ENCODE results near the gene ARMCX4. TPM values are rescaled to one million over a fixed set of nuclear protein-coding genes. Genes with fewer than 3 reads are reported as not detected.
"Not testable (repeated sequence)": the region's sequence is repeated elsewhere in the genome, so short reads cannot be mapped to it uniquely, and the experiment has no call there.

Gene ARMCX4
- 10 to 100 TPM; 19.0 to 24.6 (median 21.9) TPM for polyA plus RNA-seq (ENCODE audit: insufficient read length in 4 of 4)

- peak in 3 of 4 donors; percentile 16 to 31 (median 27) for DNase-seq (ENCODE audit: low read depth in 4 of 4, low spot score in 3 of 4)
Measured at GRCh38 chrX:101485212-101485949, at the start of gene ARMCX4. Gene ARMCX4, plus strand, starts transcription at chrX:101485456. Its CDS starts 3,134 bp downstream, at chrX:101488590.

DNA sequence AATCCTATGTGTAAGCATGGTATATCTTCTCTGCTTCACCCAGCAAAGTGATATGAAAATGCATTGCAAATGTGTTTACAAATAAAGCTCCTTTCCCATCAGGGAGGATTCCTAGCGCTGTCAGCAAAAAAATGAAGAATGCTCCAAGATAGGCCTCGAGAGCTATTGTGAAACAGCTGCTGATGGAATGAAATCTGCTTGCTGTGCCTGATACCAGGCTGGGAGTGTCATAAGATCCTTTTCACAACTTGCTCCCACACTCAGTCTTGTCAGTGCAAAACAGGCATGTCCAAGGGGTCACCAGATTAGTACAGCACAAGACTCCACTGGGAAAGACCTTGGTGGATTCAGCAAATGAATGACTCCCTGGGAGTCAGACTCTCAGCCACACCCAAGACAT is 43.2 kb upstream of the ARMCX4 start:
- no peak for DNase-seq (ENCODE audit: low read depth in 4 of 4, low spot score in 3 of 4)

DNA sequence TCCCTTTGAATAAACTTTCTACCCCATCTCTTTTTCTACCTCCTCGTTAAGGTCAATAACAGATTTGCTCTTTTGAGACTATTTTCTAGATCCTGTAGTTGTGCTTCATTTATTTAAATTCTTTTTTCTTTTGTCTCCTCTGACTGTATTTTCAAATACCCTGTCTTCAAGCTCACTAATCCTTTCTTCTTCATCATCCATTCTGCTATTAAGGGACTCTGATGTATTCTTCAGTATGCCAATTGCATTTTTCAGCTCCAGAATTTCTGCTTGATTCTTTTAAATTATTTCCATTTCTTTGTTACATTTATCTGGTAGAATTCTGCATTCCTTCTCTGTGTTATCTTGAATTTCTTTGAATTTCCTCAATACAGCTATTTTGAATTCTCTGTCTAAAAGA is 36.0 kb upstream of the ARMCX4 start:
- no peak for DNase-seq (ENCODE audit: low read depth in 4 of 4, low spot score in 3 of 4)

- DNase-seq (ENCODE audit: low read depth in 4 of 4, low spot score in 3 of 4) = no peak
Measured at GRCh38 chrX:101450085-101450484, 35.2 kb upstream of the ARMCX4 start.

DNA sequence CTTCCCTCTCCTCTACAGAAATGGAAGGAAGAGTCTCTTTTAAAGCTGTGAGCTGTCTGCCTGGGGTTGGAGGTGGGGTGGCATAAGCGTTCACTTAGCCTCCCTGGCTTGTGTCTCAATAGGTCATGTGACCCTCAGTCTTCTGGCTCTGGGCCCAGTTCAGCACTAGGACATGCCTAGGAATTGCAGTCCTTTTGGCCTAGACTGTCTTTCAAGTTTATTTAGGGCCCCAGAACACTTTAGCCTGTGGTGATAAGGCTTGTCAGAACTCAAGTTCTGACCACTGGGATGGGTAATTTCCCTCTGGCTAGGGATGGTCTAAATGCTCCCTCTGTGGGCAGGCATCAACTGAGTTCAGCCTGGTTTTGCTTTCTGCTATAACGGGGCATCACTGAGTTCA is 34.3 kb upstream of the ARMCX4 start:
- no peak for DNase-seq (ENCODE audit: low read depth in 4 of 4, low spot score in 3 of 4)

- DNase-seq (ENCODE audit: low read depth in 4 of 4, low spot score in 3 of 4) = no peak
Measured at GRCh38 chrX:101452056-101452455, 33.2 kb upstream of the ARMCX4 start.

GRCh38 chrX:101460669-101461068 is 24.6 kb upstream of the ARMCX4 start:
- no peak for DNase-seq (ENCODE audit: low read depth in 4 of 4, low spot score in 3 of 4)

GRCh38 chrX:101462892-101463291 is 22.4 kb upstream of the ARMCX4 start:
- no peak for DNase-seq (ENCODE audit: low read depth in 4 of 4, low spot score in 3 of 4)

DNA sequence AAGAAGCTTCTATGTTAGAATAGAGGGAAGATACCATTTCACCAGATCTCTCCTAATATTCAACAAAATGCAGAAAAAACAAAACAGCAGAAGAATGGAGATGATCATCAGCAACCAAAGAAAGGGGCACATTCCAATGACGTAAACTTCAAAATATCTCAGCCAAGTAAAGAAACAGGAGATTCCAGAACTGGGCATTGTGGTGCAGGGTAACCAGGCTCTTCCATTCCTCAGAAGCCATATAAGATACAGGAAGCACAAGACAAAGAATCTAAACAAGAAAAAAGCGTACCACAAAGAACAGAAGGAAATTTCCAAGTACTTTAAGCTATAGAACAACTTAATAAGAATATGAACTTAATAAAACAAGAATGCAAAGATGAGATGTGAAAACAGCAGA is 6.9 kb upstream of the ARMCX4 start:
- no peak for DNase-seq (ENCODE audit: low read depth in 4 of 4, low spot score in 3 of 4)

DNA sequence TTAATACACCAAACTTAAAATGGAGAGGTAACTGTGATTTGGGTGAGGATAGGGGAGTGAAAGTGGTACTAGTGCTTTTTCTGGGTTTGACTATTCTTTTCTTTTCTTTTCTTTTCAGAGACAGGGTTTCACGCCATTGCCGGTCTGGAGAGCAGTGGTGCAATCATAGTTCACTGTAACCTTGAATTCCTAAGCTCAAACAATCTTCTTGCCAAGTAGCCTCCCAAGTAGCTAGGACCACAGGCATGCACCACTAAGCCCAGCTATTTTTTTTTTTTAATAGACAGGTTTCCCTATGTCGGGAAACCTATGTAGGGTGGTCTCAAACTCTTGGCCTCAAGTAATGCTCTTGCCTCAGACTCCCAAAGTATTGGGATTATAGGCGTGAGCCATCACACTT is 3.0 kb upstream of the ARMCX4 start:
- no peak for DNase-seq (ENCODE audit: low read depth in 4 of 4, low spot score in 3 of 4)

GRCh38 chrX:101483705-101484104 is 1.6 kb upstream of the ARMCX4 start:
- DNase-seq (ENCODE audit: low read depth in 4 of 4, low spot score in 3 of 4) = no peak

GRCh38 chrX:101484135-101484534 is 1.1 kb upstream of the ARMCX4 start:
- DNase-seq (ENCODE audit: low read depth in 4 of 4, low spot score in 3 of 4) = no peak

DNA sequence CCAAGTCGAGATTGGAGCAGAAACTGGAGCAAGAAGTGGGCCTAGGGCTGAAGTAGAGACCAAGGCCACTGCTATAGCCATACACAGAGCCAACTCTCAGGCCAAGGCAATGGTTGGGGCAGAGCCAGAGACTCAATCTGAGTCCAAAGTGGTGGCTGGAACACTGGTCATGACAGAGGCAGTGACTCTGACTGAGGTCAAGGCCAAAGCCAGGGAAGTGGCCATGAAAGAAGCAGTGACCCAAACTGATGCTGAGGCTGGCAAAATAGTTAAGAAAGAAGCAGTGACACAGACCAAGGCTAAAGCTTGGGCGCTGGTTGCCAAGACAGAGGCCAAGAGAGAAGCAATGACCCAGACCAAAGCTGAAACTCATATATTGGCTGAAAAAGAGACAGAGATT is 3.5 kb downstream of the ARMCX4 start:
- DNase-seq (ENCODE audit: low read depth in 4 of 4, low spot score in 3 of 4) = no peak

DNA sequence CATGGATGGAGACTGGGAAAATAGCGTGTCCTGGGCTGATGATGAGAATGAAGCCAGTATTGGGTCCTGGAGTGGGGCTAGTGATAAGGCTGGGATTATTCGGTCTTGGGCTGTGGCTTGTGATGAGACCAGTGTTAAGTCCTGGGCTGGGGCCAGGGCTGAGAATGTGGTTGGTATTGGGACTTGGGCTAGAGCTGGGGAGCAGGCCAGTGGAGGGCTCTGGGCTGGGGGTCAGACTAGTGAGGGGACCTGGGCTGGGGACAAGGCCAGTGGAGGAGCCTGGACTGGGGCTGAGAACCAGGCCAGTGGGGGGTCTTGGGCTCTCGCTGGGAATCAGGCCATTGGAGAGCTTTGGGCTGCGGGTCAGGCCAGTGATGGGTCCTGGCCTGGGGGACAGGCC is 6.7 kb downstream of the ARMCX4 start:
- DNase-seq (ENCODE audit: low read depth in 4 of 4, low spot score in 3 of 4) = no peak

DNA sequence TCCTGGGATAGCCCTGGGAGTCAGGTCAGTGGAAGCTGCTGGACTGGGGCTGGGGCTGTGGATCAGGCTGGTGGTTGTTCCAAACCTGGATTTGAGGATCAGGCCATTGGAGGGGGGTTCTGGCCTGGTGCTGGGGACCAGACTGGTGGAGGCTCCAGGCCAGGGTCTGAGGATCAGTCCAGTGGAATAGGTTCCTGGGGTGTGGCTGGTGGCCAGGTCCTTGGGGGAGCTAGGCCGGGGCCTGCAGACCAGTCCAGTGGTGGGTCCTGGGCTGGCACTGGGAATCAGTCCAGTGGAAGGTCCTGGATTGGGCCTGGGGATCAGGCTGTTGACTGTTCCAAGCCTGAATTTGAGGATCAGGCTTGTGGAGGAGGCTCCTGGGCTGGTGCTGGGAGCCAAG is 8.0 kb downstream of the ARMCX4 start:
- DNase-seq (ENCODE audit: low read depth in 4 of 4, low spot score in 3 of 4) = no peak

- DNase-seq (ENCODE audit: low read depth in 4 of 4, low spot score in 3 of 4) = not testable (repeated sequence)
Measured at GRCh38 chrX:101502929-101503328, 17.7 kb downstream of the ARMCX4 start.

DNA sequence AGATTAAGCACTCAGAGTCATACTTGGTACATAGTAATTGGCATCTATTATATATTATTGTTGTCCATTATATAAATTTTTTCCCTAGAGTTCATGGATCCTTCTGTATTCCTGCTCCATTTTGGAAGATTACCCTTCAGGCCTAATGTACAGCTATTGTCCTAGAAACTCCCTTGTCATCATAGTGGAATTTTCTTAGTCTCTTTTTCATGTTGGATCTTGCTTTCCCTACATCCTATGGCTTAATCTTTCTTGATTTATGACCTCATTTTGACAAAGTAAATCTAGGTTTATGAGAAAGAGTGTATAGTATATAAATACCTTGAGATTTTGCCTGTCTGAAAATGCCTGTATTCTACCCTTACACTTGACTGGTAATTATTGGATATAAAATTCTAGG is 22.1 kb downstream of the ARMCX4 start:
- no peak for DNase-seq (ENCODE audit: low read depth in 4 of 4, low spot score in 3 of 4)

- no peak for DNase-seq (ENCODE audit: low read depth in 4 of 4, low spot score in 3 of 4)
Measured at GRCh38 chrX:101507986-101508385, 22.7 kb downstream of the ARMCX4 start.

DNA sequence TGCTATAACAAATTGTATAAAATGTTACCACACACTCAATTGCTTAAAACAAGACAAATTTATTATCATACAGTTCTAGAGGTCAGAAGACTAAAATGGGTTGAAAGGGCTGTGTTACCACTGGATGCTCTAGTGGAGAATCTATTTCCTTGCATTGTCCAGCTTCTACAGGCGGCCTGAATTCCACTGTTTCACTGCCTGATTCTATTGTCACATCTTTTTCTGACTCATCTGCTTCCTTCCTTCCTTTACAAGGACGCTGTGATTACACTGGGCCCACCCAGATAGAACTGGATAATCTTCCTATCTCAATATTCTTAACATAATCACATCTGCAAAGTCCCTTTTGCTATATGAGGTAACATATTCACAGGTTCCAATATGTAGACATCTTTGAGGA is 45.7 kb downstream of the ARMCX4 start:
- DNase-seq (ENCODE audit: low read depth in 4 of 4, low spot score in 3 of 4) = no peak
